Activated CD4-positive, alpha-beta T cell treated with anti-CD3 and anti-CD28 coated beads for 24 hours (primary cell): ENCODE measurements around the gene SNCA.

Experiments
- DNase-seq, 2 donors: peaks; one replicate each; pipeline ENCODE4 v3.0.0-alpha.2; 2020; ENCODE audit warnings: low read depth in 2 of 2

SNCA gene

GRCh38 chr4:89754531-89754930, 82.4 kb downstream of the SNCA start:
- no peak for DNase-seq

GRCh38 chr4:89753601-89754066, 83.3 kb downstream of the SNCA start:
- DNase-seq, result no peak

GRCh38 chr4:89752932-89753598, 83.9 kb downstream of the SNCA start:
- DNase-seq, result no peak

GRCh38 chr4:89751416-89751815, 85.5 kb downstream of the SNCA start:
- DNase-seq, result no peak

- DNase-seq, result no peak
Measured at GRCh38 chr4:89746377-89746776, 90.6 kb downstream of the SNCA start.

- no peak for DNase-seq
Measured at GRCh38 chr4:89745708-89746107, 91.3 kb downstream of the SNCA start.

GRCh38 chr4:89744914-89745313, 92.0 kb downstream of the SNCA start:
- DNase-seq, result no peak

GRCh38 chr4:89741768-89742167, 95.2 kb downstream of the SNCA start:
- DNase-seq, result no peak

- DNase-seq, result no peak
Measured at GRCh38 chr4:89739311-89739988, 97.5 kb downstream of the SNCA start.

GRCh38 chr4:89737888-89738287, 99.1 kb downstream of the SNCA start:
- no peak for DNase-seq

- no peak for DNase-seq
Measured at GRCh38 chr4:89733946-89734345, 103.0 kb downstream of the SNCA start.

GRCh38 chr4:89727238-89727637, 109.7 kb downstream of the SNCA start:
- DNase-seq, result no peak

GRCh38 chr4:89725268-89725667, 111.7 kb downstream of the SNCA start:
- no peak for DNase-seq

GRCh38 chr4:89724716-89725115, 112.2 kb downstream of the SNCA start:
- no peak for DNase-seq

- DNase-seq, result no peak
Measured at GRCh38 chr4:89723096-89723495, 113.9 kb downstream of the SNCA start.

GRCh38 chr4:89722517-89722916, 114.4 kb downstream of the SNCA start:
- DNase-seq, result no peak

- no peak for DNase-seq
Measured at GRCh38 chr4:89720981-89721380, 116.0 kb downstream of the SNCA start.

GRCh38 chr4:89719536-89720090, 117.3 kb downstream of the SNCA start:
- DNase-seq, result no peak

- no peak for DNase-seq
Measured at GRCh38 chr4:89716893-89717292, 120.1 kb downstream of the SNCA start.

GRCh38 chr4:89715631-89716030, 121.3 kb downstream of the SNCA start:
- no peak for DNase-seq

- no peak for DNase-seq
Measured at GRCh38 chr4:89712827-89713226, 124.1 kb downstream of the SNCA start.

- DNase-seq, result no peak
Measured at GRCh38 chr4:89712141-89712540, 124.8 kb downstream of the SNCA start.

GRCh38 chr4:89708903-89709421, 128.0 kb downstream of the SNCA start:
- DNase-seq, result no peak
